Measurements from ENCODE around the gene ATG10. TPM values are rescaled to one million over a fixed set of nuclear protein-coding genes. Genes with fewer than 3 reads are reported as not detected.

The ATG10 gene
- total RNA-seq, 1 experiment from 2014 or later = 12.2 TPM

DNA sequence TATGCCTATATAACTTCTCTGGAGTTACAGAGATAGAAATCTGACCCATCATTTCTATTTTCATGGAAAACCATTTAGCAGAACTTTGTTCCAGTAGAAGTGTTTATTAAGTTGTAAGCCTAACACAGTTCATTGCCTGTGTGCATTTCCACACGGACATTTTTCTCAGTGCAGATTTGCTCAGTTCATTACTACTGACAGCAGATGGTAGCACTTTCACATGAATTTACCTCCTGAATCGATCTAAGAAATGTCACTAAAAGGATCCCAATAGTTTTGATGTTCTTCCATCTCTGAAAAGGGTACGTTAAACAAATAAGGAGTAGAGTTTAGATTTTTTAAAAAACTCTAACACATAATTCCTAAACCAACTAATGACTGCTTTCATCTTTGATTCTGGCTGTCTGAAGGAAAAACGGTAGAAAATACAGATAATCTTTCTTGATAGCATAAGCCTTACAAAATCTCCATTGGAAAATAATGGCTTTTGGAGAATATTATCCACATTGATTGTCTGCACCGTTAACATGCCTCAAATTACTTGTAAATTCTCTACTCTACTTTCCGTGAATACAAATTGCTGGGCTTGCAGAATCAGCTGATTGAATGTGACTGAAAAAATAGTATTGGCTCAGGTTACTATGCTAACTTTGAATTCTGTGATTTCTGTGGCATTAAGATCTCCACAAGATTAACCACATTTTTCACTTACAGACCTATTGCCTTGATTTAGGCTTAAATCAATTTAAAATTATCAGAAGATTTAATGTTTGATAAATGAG, 273.2 kb downstream of the ATG10 start (continued):
- no peak for TF ChIP-seq TEAD4 (CRISPR knock-in tag; IDR thresholded peaks at IDR 0.05)
- TF ChIP-seq, protein P1, sequence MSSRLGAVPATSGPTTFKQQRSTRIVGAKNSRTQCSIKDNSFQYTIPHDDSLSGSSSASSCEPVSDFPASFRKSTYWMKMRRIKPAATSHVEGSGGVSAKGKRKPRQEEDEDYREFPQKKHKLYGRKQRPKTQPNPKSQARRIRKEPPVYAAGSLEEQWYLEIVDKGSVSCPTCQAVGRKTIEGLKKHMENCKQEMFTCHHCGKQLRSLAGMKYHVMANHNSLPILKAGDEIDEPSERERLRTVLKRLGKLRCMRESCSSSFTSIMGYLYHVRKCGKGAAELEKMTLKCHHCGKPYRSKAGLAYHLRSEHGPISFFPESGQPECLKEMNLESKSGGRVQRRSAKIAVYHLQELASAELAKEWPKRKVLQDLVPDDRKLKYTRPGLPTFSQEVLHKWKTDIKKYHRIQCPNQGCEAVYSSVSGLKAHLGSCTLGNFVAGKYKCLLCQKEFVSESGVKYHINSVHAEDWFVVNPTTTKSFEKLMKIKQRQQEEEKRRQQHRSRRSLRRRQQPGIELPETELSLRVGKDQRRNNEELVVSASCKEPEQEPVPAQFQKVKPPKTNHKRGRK (CRISPR knock-in tag; IDR thresholded peaks at IDR 0.05; ENCODE audit: borderline replicate concordance) = no peak
- no peak for TF ChIP-seq FOXJ3 (CRISPR knock-in tag; IDR thresholded peaks at IDR 0.05; ENCODE audit: borderline replicate concordance)
- TF ChIP-seq, protein P2, sequence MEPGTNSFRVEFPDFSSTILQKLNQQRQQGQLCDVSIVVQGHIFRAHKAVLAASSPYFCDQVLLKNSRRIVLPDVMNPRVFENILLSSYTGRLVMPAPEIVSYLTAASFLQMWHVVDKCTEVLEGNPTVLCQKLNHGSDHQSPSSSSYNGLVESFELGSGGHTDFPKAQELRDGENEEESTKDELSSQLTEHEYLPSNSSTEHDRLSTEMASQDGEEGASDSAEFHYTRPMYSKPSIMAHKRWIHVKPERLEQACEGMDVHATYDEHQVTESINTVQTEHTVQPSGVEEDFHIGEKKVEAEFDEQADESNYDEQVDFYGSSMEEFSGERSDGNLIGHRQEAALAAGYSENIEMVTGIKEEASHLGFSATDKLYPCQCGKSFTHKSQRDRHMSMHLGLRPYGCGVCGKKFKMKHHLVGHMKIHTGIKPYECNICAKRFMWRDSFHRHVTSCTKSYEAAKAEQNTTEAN (CRISPR knock-in tag; IDR thresholded peaks at IDR 0.05) = no peak

DNA sequence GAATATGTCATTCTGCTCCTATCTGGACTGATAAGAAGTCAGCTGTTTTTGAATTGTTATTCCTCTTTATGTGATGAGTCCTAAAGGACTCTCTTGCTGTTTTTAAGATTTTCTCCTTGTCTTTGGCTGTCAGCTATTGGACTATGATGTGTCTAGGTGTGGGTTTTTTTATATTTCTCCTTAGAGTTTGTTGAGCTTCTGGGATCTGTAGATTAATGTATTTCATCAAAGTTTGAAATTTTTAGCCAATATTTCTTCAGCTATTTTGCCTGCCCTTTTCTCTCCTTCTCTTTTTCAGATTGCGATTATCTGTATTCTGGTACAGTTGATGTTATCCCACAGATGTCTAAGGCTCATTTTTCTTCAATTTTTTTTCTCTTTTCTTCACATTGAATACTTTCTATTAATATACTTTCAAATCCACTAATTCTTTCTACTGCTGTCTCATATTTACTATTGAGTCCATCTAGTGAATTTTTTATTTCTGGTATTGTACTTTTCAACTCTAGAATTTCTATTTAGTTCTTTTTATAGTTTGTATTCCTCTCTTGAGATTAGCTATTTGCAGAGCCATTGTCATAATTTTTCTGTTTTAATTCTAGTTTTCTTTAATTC, 275.2 kb downstream of the ATG10 start:
- Mint-ChIP-seq H3K9me3 (peaks cover 4% of the 10 kb centered on the region; the same call in 1 of the 2 replicates), H3K36me3 (no peaks in the 10 kb centered on the region; the same call in 1 of the 2 replicates), H3K27me3 (ENCODE audit: low read depth) (no peaks in the 10 kb centered on the region), H3K27ac (no peak overlapping the region), H3K4me1 (no peaks in the 10 kb centered on the region), H3K4me3 (no peak overlapping the region)
- POLR2A ChIA-PET = no interaction called here
- no peak for TF ChIP-seq TEAD4 (CRISPR knock-in tag; IDR thresholded peaks at IDR 0.05)
- TF ChIP-seq ELF4 (CRISPR knock-in tag; IDR thresholded peaks at IDR 0.05; ENCODE audit: low read depth) = no peak
- TF ChIP-seq, protein P1 (CRISPR knock-in tag; IDR thresholded peaks at IDR 0.05; ENCODE audit: borderline replicate concordance) = no peak
- TF ChIP-seq ZNF121 (CRISPR knock-in tag; IDR thresholded peaks at IDR 0.05) = no peak
- TF ChIP-seq, protein P3, sequence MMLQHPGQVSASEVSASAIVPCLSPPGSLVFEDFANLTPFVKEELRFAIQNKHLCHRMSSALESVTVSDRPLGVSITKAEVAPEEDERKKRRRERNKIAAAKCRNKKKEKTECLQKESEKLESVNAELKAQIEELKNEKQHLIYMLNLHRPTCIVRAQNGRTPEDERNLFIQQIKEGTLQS (CRISPR knock-in tag; conservative IDR thresholded peaks at IDR 0.05) = no peak
- TF ChIP-seq EMX1 (CRISPR knock-in tag; IDR thresholded peaks at IDR 0.05) = no peak
- TF ChIP-seq ZNF396 (CRISPR knock-in tag; IDR thresholded peaks at IDR 0.05; ENCODE audit: borderline replicate concordance) = no peak
- TF ChIP-seq ETV6 (CRISPR knock-in tag; IDR thresholded peaks at IDR 0.05) = no peak
- no peak for TF ChIP-seq KAT7 (CRISPR knock-in tag; IDR thresholded peaks at IDR 0.05; ENCODE audit: borderline replicate concordance)
- no peak for TF ChIP-seq MYBL2 (CRISPR knock-in tag; IDR thresholded peaks at IDR 0.05)
- TF ChIP-seq, protein P4, sequence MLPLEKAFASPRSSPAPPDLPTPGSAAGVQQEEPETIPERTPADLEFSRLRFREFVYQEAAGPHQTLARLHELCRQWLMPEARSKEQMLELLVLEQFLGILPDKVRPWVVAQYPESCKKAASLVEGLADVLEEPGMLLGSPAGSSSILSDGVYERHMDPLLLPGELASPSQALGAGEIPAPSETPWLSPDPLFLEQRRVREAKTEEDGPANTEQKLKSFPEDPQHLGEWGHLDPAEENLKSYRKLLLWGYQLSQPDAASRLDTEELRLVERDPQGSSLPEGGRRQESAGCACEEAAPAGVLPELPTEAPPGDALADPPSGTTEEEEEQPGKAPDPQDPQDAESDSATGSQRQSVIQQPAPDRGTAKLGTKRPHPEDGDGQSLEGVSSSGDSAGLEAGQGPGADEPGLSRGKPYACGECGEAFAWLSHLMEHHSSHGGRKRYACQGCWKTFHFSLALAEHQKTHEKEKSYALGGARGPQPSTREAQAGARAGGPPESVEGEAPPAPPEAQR (CRISPR knock-in tag; IDR thresholded peaks at IDR 0.05) = no peak
- TF ChIP-seq, protein P5, sequence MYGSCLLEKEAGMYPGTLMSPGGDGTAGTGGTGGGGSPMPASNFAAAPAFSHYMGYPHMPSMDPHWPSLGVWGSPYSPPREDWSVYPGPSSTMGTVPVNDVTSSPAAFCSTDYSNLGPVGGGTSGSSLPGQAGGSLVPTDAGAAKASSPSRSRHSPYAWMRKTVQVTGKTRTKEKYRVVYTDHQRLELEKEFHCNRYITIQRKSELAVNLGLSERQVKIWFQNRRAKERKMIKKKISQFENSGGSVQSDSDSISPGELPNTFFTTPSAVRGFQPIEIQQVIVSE (CRISPR knock-in tag; IDR thresholded peaks at IDR 0.05; ENCODE audit: borderline replicate concordance) = no peak
- no peak for TF ChIP-seq IRF2 (CRISPR knock-in tag; IDR thresholded peaks at IDR 0.05; ENCODE audit: borderline replicate concordance, low read depth)
- no peak for TF ChIP-seq JAZF1 (CRISPR knock-in tag; IDR thresholded peaks at IDR 0.05)
- CTCF ChIA-PET = interaction anchor here (0.7 to 3.2 kb wide), 3 partner anchors 10 to 390 kb away, joined by 3 to 7 read pairs (median 7); no protein-coding TSS in a partner anchor
- ATAC-seq = no peak
- no peak for DNase-seq (ENCODE audit: low spot score)

Data from WTC11 (cell line).